GM18526 (cell line): ENCODE measurements around the gene IGSF5.
"Not testable (repeated sequence)": the region's sequence is repeated elsewhere in the genome, so short reads cannot be mapped to it uniquely, and the experiment has no call there.

Experiments used
- POLR2A ChIP-seq: IDR thresholded peaks from 3 replicates; pipeline ENCODE4 v1.6.1; 2011; ENCODE audit not compliant: insufficient read length; ENCODE audit errors: extremely low read depth

IGSF5 gene

GRCh38 chr21:39744883-39745282, at the start of gene IGSF5:
IGSF5 (plus strand) TSS chr21:39745183; CDS start chr21:39745510, 327 bp downstream.
- TF ChIP-seq POLR2A = not testable (repeated sequence)

DNA sequence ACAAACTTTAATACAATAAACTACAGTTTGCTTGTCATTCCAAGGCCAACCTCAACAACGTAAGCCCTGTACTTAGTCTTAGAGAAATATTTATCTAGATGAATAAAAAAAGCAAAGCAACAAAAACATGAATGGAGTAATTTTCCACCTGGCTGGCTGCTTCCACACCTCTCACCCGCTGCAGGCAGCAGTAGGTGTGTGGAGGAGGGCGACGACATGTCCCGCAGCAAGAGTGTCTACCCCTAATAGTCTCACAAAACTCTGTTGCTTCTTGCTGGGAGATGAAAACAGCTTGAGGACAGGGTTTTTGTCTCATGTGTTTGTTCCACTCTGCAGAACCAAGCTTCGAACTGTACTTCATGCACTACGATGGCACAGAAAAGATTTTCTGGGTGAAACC, 48.8 kb upstream of the IGSF5 start:
- no peak for TF ChIP-seq POLR2A

GRCh38 chr21:39696618-39697017, 48.4 kb upstream of the IGSF5 start:
- TF ChIP-seq POLR2A = no peak

DNA sequence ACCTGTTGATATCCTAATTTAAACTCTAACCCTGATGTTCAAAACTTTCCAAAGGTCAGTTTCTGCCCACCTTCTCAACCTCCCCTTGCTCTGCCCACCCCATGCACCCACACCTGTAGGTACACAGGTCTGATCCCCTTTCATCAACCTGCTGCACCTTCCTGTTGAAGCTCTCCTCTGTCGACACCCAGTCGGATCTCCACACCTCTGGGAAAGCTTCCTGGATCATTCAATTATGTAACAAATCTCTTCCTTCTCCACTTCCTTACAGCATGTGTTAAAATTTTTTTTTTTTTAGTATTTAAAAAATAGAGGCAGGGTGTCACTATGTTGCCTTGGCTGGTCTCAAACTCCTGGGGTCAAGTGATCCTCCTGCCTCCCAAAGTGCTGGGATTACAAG, 44.7 kb upstream of the IGSF5 start:
- no peak for TF ChIP-seq POLR2A

- no peak for TF ChIP-seq POLR2A
Measured at GRCh38 chr21:39703578-39703977, 41.4 kb upstream of the IGSF5 start.

DNA sequence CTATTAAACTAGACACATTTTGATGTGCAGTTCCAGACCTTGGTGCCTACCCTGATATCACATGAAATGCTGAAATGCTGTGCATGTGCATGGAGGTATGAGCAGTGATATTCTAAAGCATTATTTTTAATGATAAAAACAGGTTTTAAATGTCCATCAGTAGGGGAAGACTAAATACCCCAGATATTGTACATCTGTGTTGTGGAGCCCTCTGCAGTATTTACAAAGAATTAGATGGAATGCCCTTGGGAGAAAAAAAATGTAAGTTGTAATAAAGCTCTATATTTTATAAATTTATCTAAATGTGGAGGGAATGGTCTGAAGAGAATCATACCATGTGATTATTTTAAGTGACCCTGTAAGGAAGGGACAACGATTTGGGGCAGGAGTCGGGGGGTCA, 39.1 kb upstream of the IGSF5 start:
- no peak for TF ChIP-seq POLR2A

DNA sequence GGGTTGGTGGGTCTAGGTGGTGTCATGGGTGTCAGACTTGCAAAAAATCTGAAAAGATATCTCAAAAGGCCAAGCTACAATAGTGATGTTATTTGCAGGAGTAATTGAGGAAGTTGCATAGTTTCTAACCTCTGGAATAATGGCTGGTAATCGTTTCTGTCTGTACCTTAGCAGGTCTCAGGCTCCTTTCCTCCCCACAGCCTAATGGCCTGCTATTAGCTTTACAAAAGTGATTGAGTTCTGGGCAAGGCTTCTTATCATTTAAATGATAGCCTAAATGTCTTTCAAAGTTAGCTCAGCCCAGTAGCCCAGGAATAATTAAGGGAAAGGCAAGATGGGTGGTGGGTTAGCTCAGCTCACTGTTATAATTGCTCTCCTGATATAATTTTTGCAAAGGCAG, 37.7 kb upstream of the IGSF5 start:
- no peak for TF ChIP-seq POLR2A

GRCh38 chr21:39710866-39711265, 34.1 kb upstream of the IGSF5 start:
- no peak for TF ChIP-seq POLR2A

- TF ChIP-seq POLR2A = no peak
Measured at GRCh38 chr21:39712273-39712672, 32.7 kb upstream of the IGSF5 start.

DNA sequence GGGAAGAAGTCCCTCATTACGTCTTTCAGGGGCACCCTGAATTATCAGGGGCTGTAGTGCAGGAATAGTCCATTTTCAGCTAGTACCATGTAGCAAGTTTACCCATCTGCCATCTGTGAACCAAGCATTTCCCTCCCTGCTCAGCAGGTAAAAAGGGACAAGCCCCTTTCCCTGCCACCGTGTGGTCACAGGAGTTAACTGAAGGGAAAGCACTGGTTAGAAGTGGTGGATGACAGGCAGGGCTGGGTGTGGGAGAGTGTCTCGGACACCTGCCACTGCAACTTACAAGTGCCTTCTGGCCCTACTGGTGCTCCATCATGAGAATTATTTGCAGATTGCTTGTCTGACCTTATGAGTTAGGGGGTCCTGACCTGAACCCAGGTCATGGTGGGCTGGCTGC, 32.0 kb upstream of the IGSF5 start:
- TF ChIP-seq POLR2A = no peak

DNA sequence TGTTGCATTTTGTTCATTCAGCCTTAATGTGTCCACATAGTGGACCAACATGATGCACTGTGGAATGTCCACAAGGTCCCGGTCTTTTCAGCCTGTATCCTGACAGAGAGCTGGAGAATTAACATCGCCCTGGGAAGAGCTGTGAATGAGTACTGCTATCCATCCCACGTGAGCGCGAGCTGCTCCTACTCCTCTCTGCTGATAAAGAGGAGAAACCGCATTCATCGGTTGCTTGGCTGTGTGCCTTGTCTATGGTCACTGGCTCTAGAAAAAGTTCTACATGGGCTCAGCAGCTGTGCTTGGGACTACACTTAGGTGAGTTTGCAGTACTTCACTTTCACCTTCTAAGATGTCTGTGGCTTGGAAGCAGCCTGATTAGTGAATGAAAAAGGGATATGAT, 31.1 kb upstream of the IGSF5 start:
- TF ChIP-seq POLR2A = no peak

GRCh38 chr21:39714331-39714730, 30.7 kb upstream of the IGSF5 start:
- no peak for TF ChIP-seq POLR2A

DNA sequence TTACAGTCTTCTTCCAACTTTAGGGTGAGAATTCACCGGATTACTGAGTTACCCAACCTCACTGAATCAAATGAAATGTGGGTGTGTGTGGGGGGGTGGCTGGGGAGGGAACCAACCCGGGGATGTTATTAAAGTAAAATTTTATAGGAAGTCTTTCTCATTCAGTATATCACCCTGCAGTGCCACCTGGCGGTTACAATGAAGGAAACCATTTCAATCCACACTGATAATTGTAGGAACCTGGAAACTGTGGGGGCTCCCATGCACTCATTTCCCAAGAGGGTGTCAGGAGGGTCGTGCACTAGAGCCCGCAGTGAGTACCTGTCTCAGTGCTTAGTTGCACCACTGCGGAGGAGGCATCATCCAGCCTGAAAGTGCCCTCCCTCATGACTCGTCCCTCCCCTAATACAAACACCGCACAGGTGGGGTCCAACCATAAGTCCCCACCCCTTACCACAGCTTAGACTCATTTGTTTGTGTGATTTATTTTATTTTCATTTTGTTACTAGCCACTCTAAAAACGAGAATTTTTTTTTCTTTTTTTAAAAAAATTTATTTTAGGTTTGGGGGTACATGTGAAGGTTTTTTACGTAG, 29.1 kb upstream of the IGSF5 start:
- TF ChIP-seq POLR2A = no peak

DNA sequence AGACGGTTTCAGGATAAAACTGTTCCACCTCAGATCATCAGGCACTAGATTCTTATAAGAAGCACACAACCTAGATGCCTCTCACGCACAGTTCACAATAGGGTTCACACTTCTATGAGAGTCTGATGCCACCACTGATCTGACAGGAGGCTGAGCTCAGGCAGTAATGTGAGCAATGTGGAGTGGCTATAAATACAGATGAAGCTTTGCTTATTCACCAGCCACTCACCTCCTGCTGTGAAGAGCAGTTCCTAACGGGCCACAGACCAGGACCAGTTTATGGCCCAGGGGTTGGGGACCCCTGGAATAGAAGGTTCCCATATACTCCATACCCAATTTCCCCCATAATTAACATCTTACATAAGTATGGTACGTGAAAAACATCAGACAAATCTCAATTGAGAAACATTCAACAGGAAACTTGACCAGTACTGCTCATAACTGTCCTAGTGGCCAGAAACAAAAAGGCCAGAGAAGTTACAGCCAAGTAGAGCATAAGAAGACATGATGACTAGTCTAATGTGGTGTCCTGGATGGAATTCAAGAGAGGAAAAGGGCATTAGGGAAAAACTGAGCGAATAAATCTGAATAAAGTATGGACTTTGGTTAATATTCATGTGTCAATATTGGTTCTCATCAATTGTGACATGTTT, 24.7 kb upstream of the IGSF5 start:
- TF ChIP-seq POLR2A = no peak

DNA sequence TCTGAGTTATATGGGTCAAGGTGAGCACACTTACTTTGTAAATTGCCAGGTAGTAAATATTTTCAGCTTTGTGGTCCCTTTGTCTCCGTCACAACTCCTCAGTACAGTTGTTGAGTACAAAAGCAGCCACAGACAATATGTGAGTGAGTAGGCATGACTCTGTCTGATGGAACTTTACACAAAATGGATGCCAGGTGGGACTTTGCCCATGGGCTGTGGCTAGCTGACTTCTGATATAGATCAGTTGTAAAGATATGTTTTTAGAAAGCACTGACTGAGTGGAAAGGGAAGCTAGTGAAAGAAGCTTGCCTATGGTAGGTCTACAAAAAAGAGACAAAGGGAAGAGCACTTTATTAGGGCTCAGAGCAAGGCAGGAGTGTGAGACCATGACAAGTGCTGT, 23.1 kb upstream of the IGSF5 start:
- no peak for TF ChIP-seq POLR2A

DNA sequence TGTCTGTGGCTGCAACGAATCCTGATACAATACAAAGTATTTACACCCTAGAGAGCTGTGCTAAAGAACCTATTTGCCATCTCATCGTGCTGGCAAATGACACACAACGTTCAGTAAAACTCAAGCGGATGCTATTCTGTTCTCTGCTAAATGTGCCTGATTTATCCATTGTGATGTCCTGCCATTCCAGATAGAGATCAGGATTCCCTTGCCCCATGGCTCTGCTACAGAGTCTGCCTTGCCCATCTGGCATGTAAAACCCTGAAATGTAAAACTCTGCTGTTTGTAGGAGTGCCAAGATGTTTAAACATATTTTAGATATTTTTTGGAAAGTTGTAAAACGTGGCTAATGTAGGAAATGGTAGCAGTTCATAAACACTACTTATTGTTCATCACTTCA, 20.0 kb upstream of the IGSF5 start:
- TF ChIP-seq POLR2A = no peak

GRCh38 chr21:39726133-39726532, 18.9 kb upstream of the IGSF5 start:
- TF ChIP-seq POLR2A = no peak

- no peak for TF ChIP-seq POLR2A
Measured at GRCh38 chr21:39727401-39728120, 17.4 kb upstream of the IGSF5 start.
